GM23338 (cell line): ENCODE measurements around the gene ACP5. TPM values are rescaled to one million over a fixed set of nuclear protein-coding genes. Genes with fewer than 3 reads are reported as not detected.

ENCODE experiments used
- ATAC-seq: fragments of 200-7000 bp; cut with Tn5 transposase; 3 replicates; pipeline ENCODE4 v1.9.1; 2020
- DNase-seq: peaks from one replicate; pipeline ENCODE4 v3.0.0-alpha.2; 2015; ENCODE audit warnings: low spot score
- H2AFZ ChIP-seq: fragments of 200-600 bp; sonication (generic); 2 replicates; pipeline ENCODE4 v1.8.0; 2016; ENCODE audit warnings: antibody characterized with exemption, mild to moderate bottlenecking, moderate library complexity
- H3F3A ChIP-seq: fragments of 200-600 bp; sonication (generic); replicated peaks from 2 replicates; pipeline ENCODE4 v1.8.0; 2017; ENCODE audit warnings: antibody characterized with exemption, mixed run types, low read depth
- H3K27ac ChIP-seq: fragments of 200-600 bp; sonication (generic); 2 replicates; pipeline ENCODE4 v1.6.1; 2016; ENCODE audit warnings: low read depth
- H3K27me3 ChIP-seq: fragments of 200-600 bp; sonication (generic); 2 replicates; pipeline ENCODE4 v1.8.0; 2016; ENCODE audit warnings: mild to moderate bottlenecking, mixed run types, moderate library complexity; ENCODE audit not compliant: insufficient read depth
- H3K36me3 ChIP-seq: fragments of 200-600 bp; sonication (generic); 2 replicates; pipeline ENCODE4 v1.8.0; 2016; ENCODE audit warnings: mild to moderate bottlenecking; ENCODE audit not compliant: insufficient read depth
- H3K4me1 ChIP-seq: fragments of 200-600 bp; sonication (generic); 2 replicates; pipeline ENCODE4 v1.8.0; 2016; ENCODE audit warnings: mild to moderate bottlenecking, moderate library complexity; ENCODE audit not compliant: insufficient read depth
- H3K4me2 ChIP-seq: fragments of 200-600 bp; sonication (generic); 2 replicates; pipeline ENCODE4 v1.7.1; 2017; ENCODE audit warnings: mixed run types
- H3K4me3 ChIP-seq: fragments of 200-600 bp; sonication (generic); 2 replicates; pipeline ENCODE4 v1.6.1; 2016; ENCODE audit warnings: mixed run types
- H3K79me2 ChIP-seq: fragments of 200-600 bp; sonication (generic); replicated peaks from 2 replicates; pipeline ENCODE4 v1.8.0; 2017; ENCODE audit warnings: mild to moderate bottlenecking; ENCODE audit not compliant: insufficient read depth
- H3K9me2 ChIP-seq: fragments of 200-600 bp; sonication (generic); 2 replicates; pipeline ENCODE4 v1.8.0; 2017; ENCODE audit not compliant: insufficient read depth
- H4K20me1 ChIP-seq: fragments of 200-600 bp; sonication (generic); replicated peaks from 2 replicates; pipeline ENCODE4 v1.8.0; 2017; ENCODE audit warnings: mild to moderate bottlenecking; ENCODE audit not compliant: insufficient read depth
- H3K27ac Mint-ChIP-seq: 2 replicates; pipeline ENCODE4 v1.8.0; 2020; ENCODE audit warnings: inconsistent platforms, mild to moderate bottlenecking, moderate library complexity, mixed read lengths
- H3K27me3 Mint-ChIP-seq: 3 replicates; pipeline ENCODE4 v1.8.0; 2022; ENCODE audit warnings: low read depth, mild to moderate bottlenecking, moderate library complexity, mixed read lengths, inconsistent platforms; ENCODE audit not compliant: insufficient read depth, poor library complexity
- H3K36me3 Mint-ChIP-seq: 3 replicates; pipeline ENCODE4 v1.8.0; 2021; ENCODE audit warnings: low read depth, mild to moderate bottlenecking, inconsistent platforms, moderate library complexity, mixed read lengths
- H3K4me1 Mint-ChIP-seq: 3 replicates; pipeline ENCODE4 v1.8.0; 2020; ENCODE audit warnings: mild to moderate bottlenecking, inconsistent platforms, mixed read lengths
- H3K4me3 Mint-ChIP-seq: 3 replicates; pipeline ENCODE4 v1.8.0; 2021; ENCODE audit warnings: moderate library complexity, mild to moderate bottlenecking, inconsistent platforms, mixed read lengths
- H3K9me3 Mint-ChIP-seq: 3 replicates; pipeline ENCODE4 v1.8.0; 2020; ENCODE audit warnings: moderate library complexity, mild to moderate bottlenecking, inconsistent platforms, mixed read lengths
- CREB1 ChIP-seq: fragments of 250-450 bp; sonication (Bioruptor Pico); IDR thresholded peaks from 2 replicates; pipeline ENCODE4 v1.5.0; 2020; ENCODE audit warnings: low read depth, mild to moderate bottlenecking, moderate library complexity
- CTCF ChIP-seq, 2 experiments: fragments of 200-600 bp in 1 of 2; sonication (generic) in 1 of 2; conservative IDR thresholded peaks; 2 replicates each; pipeline versions ENCODE4 v1.5.1 to v1.6.1; 2016 to 2017; ENCODE audit warnings: antibody characterized with exemption in 2 of 2, low read depth in 2 of 2, mild to moderate bottlenecking in 2 of 2, moderate library complexity in 1 of 2
- ETS1 ChIP-seq: IDR thresholded peaks from 2 replicates; pipeline ENCODE4 v1.6.1; 2016; ENCODE audit warnings: antibody characterized with exemption
- EZH2 ChIP-seq: fragments of 200-600 bp; sonication (generic); IDR thresholded peaks from one replicate; pipeline ENCODE4 v1.8.0; 2017; ENCODE audit warnings: antibody characterized with exemption, mild to moderate bottlenecking, low read depth; ENCODE audit not compliant: unreplicated experiment
- EZH2phosphoT487 ChIP-seq: fragments of 200-600 bp; sonication (generic); IDR thresholded peaks from one replicate; pipeline ENCODE4 v1.8.1; 2018; ENCODE audit warnings: antibody characterized with exemption; ENCODE audit not compliant: unreplicated experiment
- JUNB ChIP-seq: IDR thresholded peaks from one replicate; pipeline ENCODE4 v1.6.1; 2016; ENCODE audit warnings: antibody characterized with exemption; ENCODE audit not compliant: unreplicated experiment
- NANOG ChIP-seq: IDR thresholded peaks from 2 replicates; pipeline ENCODE4 v1.6.1; 2016; ENCODE audit warnings: antibody characterized with exemption, borderline replicate concordance
- STAT1 ChIP-seq: IDR thresholded peaks from one replicate; pipeline ENCODE4 v1.6.1; 2016; ENCODE audit warnings: antibody characterized with exemption; ENCODE audit not compliant: unreplicated experiment
- ZNF114 ChIP-seq: fragments of 250-450 bp; sonication (Bioruptor Pico); IDR thresholded peaks from 2 replicates; pipeline ENCODE4 v1.5.0; 2020; ENCODE audit warnings: mild to moderate bottlenecking, moderate library complexity
- ZNF331 ChIP-seq: fragments of 250-450 bp; sonication (Bioruptor Pico); IDR thresholded peaks from 2 replicates; pipeline ENCODE4 v1.5.0; 2020; ENCODE audit warnings: low read depth, mild to moderate bottlenecking, moderate library complexity
- ZNF462 ChIP-seq: fragments of 250-450 bp; sonication (Bioruptor Pico); IDR thresholded peaks from 2 replicates; pipeline ENCODE4 v1.5.0; 2020; ENCODE audit warnings: mild to moderate bottlenecking, moderate library complexity
- polyA plus RNA-seq: library from polyadenylated mRNA; unstranded; fragments of >200 nt; fragmentation: Nextera tagmentation; extraction: Ambion mirVana; gene quantifications from 2 replicates; pipeline ENCODE4 v1.2.1, GENCODE V29; 2016
- total RNA-seq: library from RNA; depleted of rRNA; stranded (reverse); fragments of >200 nt; shearing (Covaris generic); gene quantifications from 2 replicates; pipeline ENCODE4 v1.2.3, GENCODE V29; 2014
- TF ChIP-seq, protein P1 (sequence below): IDR thresholded peaks from one replicate; pipeline ENCODE4 v1.6.1; 2018; ENCODE audit warnings: antibody characterized with exemption; ENCODE audit not compliant: unreplicated experiment

The ACP5 gene
- total and polyA plus RNA-seq, 2 experiments from 2014 or later = 6.7 to 12.8 TPM

GRCh38 chr19:11549386-11549953, 28.0 kb downstream of the ACP5 start (continued):
- TF ChIP-seq CTCF (conservative IDR thresholded peaks at IDR 0.05; ENCODE audit: low read depth in 2 of 2) (no peak), ZNF331 (CRISPR knock-in tag) (no peak), EZH2 (no peak), CREB1 (no peak), ETS1 (no peak), STAT1 (no peak), JUNB (no peak)
- TF ChIP-seq, protein P1, sequence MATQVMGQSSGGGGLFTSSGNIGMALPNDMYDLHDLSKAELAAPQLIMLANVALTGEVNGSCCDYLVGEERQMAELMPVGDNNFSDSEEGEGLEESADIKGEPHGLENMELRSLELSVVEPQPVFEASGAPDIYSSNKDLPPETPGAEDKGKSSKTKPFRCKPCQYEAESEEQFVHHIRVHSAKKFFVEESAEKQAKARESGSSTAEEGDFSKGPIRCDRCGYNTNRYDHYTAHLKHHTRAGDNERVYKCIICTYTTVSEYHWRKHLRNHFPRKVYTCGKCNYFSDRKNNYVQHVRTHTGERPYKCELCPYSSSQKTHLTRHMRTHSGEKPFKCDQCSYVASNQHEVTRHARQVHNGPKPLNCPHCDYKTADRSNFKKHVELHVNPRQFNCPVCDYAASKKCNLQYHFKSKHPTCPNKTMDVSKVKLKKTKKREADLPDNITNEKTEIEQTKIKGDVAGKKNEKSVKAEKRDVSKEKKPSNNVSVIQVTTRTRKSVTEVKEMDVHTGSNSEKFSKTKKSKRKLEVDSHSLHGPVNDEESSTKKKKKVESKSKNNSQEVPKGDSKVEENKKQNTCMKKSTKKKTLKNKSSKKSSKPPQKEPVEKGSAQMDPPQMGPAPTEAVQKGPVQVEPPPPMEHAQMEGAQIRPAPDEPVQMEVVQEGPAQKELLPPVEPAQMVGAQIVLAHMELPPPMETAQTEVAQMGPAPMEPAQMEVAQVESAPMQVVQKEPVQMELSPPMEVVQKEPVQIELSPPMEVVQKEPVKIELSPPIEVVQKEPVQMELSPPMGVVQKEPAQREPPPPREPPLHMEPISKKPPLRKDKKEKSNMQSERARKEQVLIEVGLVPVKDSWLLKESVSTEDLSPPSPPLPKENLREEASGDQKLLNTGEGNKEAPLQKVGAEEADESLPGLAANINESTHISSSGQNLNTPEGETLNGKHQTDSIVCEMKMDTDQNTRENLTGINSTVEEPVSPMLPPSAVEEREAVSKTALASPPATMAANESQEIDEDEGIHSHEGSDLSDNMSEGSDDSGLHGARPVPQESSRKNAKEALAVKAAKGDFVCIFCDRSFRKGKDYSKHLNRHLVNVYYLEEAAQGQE = no peak

DNA sequence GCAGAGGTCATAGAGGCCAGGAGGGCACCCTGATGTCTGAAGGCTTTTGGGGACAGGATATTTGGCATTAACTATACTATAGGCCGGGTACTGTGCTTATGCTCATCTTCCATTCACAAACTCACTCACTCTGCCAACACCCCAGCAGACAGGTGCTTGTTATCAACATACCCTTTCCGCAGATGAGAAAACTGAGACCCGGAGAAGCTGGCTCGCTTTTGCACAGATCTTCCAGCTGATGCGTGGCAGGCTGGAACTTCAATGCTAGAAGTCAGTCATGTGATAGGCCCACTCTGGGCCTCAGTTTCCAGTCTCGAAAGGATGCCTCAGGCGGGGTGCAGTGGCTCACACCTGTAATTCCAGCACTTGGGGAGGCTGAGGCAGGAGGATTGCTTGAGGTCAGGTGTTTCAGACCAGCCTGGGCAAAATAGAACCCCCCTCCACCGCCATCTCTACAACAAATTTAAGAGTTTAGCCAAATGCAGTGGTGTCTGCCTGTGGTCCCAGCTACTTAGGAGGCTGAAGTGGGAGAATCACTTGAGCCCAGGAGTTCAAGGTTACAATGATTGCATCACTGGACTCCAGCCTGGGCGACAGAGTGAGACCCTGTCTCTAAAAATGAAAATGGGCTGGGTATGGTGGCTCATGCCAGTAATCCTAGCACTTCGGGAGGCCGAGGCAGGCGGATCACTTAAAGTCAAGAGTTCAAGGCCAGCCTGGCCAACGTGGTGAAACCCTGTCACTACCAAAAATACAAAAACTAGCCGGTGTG, 29.3 kb downstream of the ACP5 start:
- no peaks in the 10 kb centered on the region for H3K4me1 Mint-ChIP-seq
- H4K20me1 ChIP-seq = no peaks in the 10 kb centered on the region
- ATAC-seq = no peak
- no peak overlapping the region for H3K27ac ChIP-seq
- H3K4me3 ChIP-seq = no peak overlapping the region
- H3K27ac Mint-ChIP-seq = no peak overlapping the region
- H3K27me3 ChIP-seq = no peaks in the 10 kb centered on the region
- peaks cover 11% of the 10 kb centered on the region; the same call in 2 of the 3 replicates for H3K36me3 Mint-ChIP-seq
- H2AFZ ChIP-seq = no peak overlapping the region
- DNase-seq = no peak
- no peaks in the 10 kb centered on the region for H3K79me2 ChIP-seq
- no peaks in the 10 kb centered on the region for H3K9me3 Mint-ChIP-seq
- H3K4me1 ChIP-seq = no peaks in the 10 kb centered on the region
- no peaks in the 10 kb centered on the region for H3K36me3 ChIP-seq
- no peaks in the 10 kb centered on the region for H3F3A ChIP-seq
- H3K9me2 ChIP-seq = no peaks in the 10 kb centered on the region
- H3K4me2 ChIP-seq = no peak overlapping the region
- no peak overlapping the region for H3K4me3 Mint-ChIP-seq
- peaks cover 8% of the 10 kb centered on the region for H3K27me3 Mint-ChIP-seq
- TF ChIP-seq EZH2phosphoT487 = no peak
- TF ChIP-seq STAT1 = no peak
- TF ChIP-seq ZNF462 (CRISPR knock-in tag) = no peak
- no peak for TF ChIP-seq ZNF114 (CRISPR knock-in tag)
- TF ChIP-seq EZH2 = no peak
- no peak for TF ChIP-seq NANOG
